Left kidney (tissue), 1 donor: ENCODE measurements around the gene CRLF2. TPM values are rescaled to one million over a fixed set of nuclear protein-coding genes. Genes with fewer than 3 reads are reported as not detected.

Source experiments
- polyA plus RNA-seq: library from polyadenylated mRNA; unstranded; fragments of 120-200 nt; gene quantifications from one replicate; pipeline ENCODE4 v1.2.1, GENCODE V29; 2013; ENCODE audit not compliant: insufficient read length

The CRLF2 gene
- polyA plus RNA-seq, 1 donor, result 0.12 TPM

Other genes with a start within 250 kb of the CRLF2 start
- gene CSF2RA, start 56.2 kb upstream of the CRLF2 start, polyA plus RNA-seq, result 3.9 TPM
- gene IL3RA, start 124.1 kb upstream of the CRLF2 start, polyA plus RNA-seq, result 17.6 TPM
- 438 TPM for gene SLC25A6, start 179.5 kb upstream of the CRLF2 start, polyA plus RNA-seq
- gene ASMTL, start 240.3 kb upstream of the CRLF2 start, polyA plus RNA-seq, result 37.1 TPM